HEK293 (cell line): ENCODE data around the gene FXYD3.
A peak's percentile ranks its signal among the peaks of the same experiment; 100 is the strongest.

Experiments
- BCL11A ChIP-seq: fragments of 450-650 bp; formaldehyde crosslinking; IDR thresholded peaks from 2 replicates; pipeline ENCODE4 v1.5.1; 2016; ENCODE audit warnings: low read depth, missing biosample characterization, missing genetic modification characterization
- GLIS2 ChIP-seq: fragments of 450-650 bp; formaldehyde crosslinking; IDR thresholded peaks from 2 replicates; pipeline ENCODE4 v1.5.1; 2016; ENCODE audit warnings: missing biosample characterization, missing genetic modification characterization
- MYNN ChIP-seq: fragments of 450-650 bp; formaldehyde crosslinking; IDR thresholded peaks from 2 replicates; pipeline ENCODE4 v1.5.1; 2016; ENCODE audit warnings: missing biosample characterization, missing genetic modification characterization, borderline replicate concordance
- MZF1 ChIP-seq: fragments of 450-650 bp; formaldehyde crosslinking; IDR thresholded peaks from 2 replicates; pipeline ENCODE4 v1.5.1; 2017; ENCODE audit warnings: missing biosample characterization, missing genetic modification characterization, borderline replicate concordance
- SP3 ChIP-seq: fragments of 450-650 bp; formaldehyde crosslinking; IDR thresholded peaks from 2 replicates; pipeline ENCODE4 v1.5.1; 2016; ENCODE audit warnings: missing biosample characterization, missing genetic modification characterization
- SP7 ChIP-seq: fragments of 450-650 bp; formaldehyde crosslinking; IDR thresholded peaks from 2 replicates; pipeline ENCODE4 v1.5.1; 2016; ENCODE audit warnings: missing biosample characterization, missing genetic modification characterization
- WT1 ChIP-seq: fragments of 450-650 bp; formaldehyde crosslinking; IDR thresholded peaks from 2 replicates; pipeline ENCODE4 v1.5.1; 2016; ENCODE audit warnings: missing biosample characterization, missing genetic modification characterization
- ZBTB20 ChIP-seq: fragments of 450-650 bp; formaldehyde crosslinking; IDR thresholded peaks from 2 replicates; pipeline ENCODE4 v1.5.1; 2016; ENCODE audit warnings: missing biosample characterization, missing genetic modification characterization
- ZNF23 ChIP-seq: fragments of 450-650 bp; formaldehyde crosslinking; IDR thresholded peaks from 2 replicates; pipeline ENCODE4 v1.5.1; 2016; ENCODE audit warnings: missing biosample characterization, missing genetic modification characterization, borderline replicate concordance
- ZNF24 ChIP-seq: fragments of 450-650 bp; formaldehyde crosslinking; IDR thresholded peaks from 2 replicates; pipeline ENCODE4 v1.5.1; 2016; ENCODE audit warnings: missing biosample characterization, missing genetic modification characterization
- ZNF341 ChIP-seq: fragments of 450-650 bp; formaldehyde crosslinking; IDR thresholded peaks from 2 replicates; pipeline ENCODE4; 2016; ENCODE audit warnings: low read depth, missing biosample characterization, missing genetic modification characterization
- ZNF416 ChIP-seq: fragments of 450-650 bp; formaldehyde crosslinking; IDR thresholded peaks from 2 replicates; pipeline ENCODE4 v1.5.1; 2016; ENCODE audit warnings: missing biosample characterization, missing genetic modification characterization
- ZNF549 ChIP-seq: fragments of 450-650 bp; IDR thresholded peaks from 2 replicates; pipeline ENCODE4 v1.5.1; 2018; ENCODE audit warnings: missing biosample characterization, missing genetic modification characterization, mild to moderate bottlenecking, inconsistent platforms, moderate library complexity
- ZNF626 ChIP-seq: fragments of 450-650 bp; sonication (Bioruptor Pico); formaldehyde crosslinking; IDR thresholded peaks from 2 replicates; pipeline ENCODE4 v1.5.1; 2018; ENCODE audit warnings: missing biosample characterization, missing genetic modification characterization, inconsistent platforms
- ZNF677 ChIP-seq: fragments of 450-650 bp; IDR thresholded peaks from 2 replicates; pipeline ENCODE4 v1.5.0; 2018; ENCODE audit warnings: missing biosample characterization, mild to moderate bottlenecking, missing genetic modification characterization, moderate library complexity
- ZNF776 ChIP-seq: fragments of 450-650 bp; formaldehyde crosslinking; IDR thresholded peaks from 2 replicates; pipeline ENCODE4 v1.5.0; 2017; ENCODE audit warnings: missing biosample characterization, missing genetic modification characterization, borderline replicate concordance
- TF ChIP-seq, protein P1 (sequence below): fragments of 450-650 bp; formaldehyde crosslinking; optimal IDR thresholded peaks from 2 replicates; pipeline ENCODE3; 2016; ENCODE audit warnings: missing biosample characterization, mild to moderate bottlenecking, missing genetic modification characterization
- TF ChIP-seq, protein P2 (sequence below): fragments of 450-650 bp; formaldehyde crosslinking; IDR thresholded peaks from 2 replicates; pipeline ENCODE4 v1.5.1; 2016; ENCODE audit warnings: missing biosample characterization, missing genetic modification characterization
- TF ChIP-seq, protein P3 (sequence below): fragments of 450-650 bp; formaldehyde crosslinking; IDR thresholded peaks from 2 replicates; pipeline ENCODE4 v1.5.1; 2016; ENCODE audit warnings: missing biosample characterization, missing genetic modification characterization
- TF ChIP-seq, protein P4 (sequence below): fragments of 450-650 bp; formaldehyde crosslinking; IDR thresholded peaks from 2 replicates; pipeline ENCODE4 v1.5.1; 2016; ENCODE audit warnings: missing biosample characterization, missing genetic modification characterization, borderline replicate concordance
- TF ChIP-seq, protein P5 (sequence below): fragments of 450-650 bp; formaldehyde crosslinking; IDR thresholded peaks from 2 replicates; pipeline ENCODE4 v1.5.1; 2016; ENCODE audit warnings: missing biosample characterization, missing genetic modification characterization
- TF ChIP-seq, protein P6 (sequence below): fragments of 450-650 bp; formaldehyde crosslinking; IDR thresholded peaks from 2 replicates; pipeline ENCODE4 v1.5.1; 2016; ENCODE audit warnings: missing biosample characterization, missing genetic modification characterization, low read depth

FXYD3 gene

DNA sequence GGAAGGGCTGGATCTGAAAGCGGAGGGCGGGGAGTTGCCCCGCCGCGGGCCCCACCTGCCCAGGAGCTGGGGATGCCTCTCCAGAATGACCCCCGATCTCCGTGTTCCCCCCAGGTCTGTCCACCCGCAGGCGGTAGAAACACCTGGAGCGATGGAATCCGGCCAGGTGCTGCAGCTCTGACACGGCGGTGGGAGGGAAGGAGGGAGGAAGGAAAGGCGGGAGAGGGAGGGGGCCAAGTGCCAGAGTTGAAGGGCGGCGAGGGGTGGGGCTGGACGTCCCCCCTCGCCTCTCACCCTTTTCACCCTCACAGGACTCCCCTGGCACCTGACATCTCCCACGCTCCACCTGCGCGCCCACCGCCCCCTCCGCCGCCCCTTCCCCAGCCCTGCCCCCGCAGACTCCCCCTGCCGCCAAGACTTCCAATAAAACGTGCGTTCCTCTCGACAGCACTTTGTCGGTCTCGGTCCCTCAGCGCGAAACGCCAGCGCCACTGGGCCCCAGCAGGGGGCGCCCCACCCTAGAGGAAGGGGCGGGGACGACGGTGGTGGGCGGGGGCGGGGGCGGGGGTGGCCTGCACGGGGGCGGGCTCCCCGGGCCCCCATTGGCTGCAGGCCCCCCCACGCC lies 27.1 kb downstream of the FXYD3 start (continued):
- TF ChIP-seq ZNF776 (tag by site-specific recombination), result no peak
- TF ChIP-seq, protein P1, sequence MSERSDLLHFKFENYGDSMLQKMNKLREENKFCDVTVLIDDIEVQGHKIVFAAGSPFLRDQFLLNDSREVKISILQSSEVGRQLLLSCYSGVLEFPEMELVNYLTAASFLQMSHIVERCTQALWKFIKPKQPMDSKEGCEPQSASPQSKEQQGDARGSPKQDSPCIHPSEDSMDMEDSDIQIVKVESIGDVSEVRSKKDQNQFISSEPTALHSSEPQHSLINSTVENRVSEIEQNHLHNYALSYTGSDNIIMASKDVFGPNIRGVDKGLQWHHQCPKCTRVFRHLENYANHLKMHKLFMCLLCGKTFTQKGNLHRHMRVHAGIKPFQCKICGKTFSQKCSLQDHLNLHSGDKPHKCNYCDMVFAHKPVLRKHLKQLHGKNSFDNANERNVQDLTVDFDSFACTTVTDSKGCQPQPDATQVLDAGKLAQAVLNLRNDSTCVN (tag by site-specific recombination), result no peak
- peak; percentile 21; the same call in 1 of the 2 replicates for TF ChIP-seq ZBTB20
- peak; percentile 100 for TF ChIP-seq ZNF341 (tag by site-specific recombination)
- no peak for TF ChIP-seq ZNF24 (tag by site-specific recombination)
- no peak for TF ChIP-seq ZNF549 (tag by site-specific recombination)
- no peak; the same call in 1 of the 2 replicates for TF ChIP-seq ZNF677 (tag by site-specific recombination)
- TF ChIP-seq, protein P2, sequence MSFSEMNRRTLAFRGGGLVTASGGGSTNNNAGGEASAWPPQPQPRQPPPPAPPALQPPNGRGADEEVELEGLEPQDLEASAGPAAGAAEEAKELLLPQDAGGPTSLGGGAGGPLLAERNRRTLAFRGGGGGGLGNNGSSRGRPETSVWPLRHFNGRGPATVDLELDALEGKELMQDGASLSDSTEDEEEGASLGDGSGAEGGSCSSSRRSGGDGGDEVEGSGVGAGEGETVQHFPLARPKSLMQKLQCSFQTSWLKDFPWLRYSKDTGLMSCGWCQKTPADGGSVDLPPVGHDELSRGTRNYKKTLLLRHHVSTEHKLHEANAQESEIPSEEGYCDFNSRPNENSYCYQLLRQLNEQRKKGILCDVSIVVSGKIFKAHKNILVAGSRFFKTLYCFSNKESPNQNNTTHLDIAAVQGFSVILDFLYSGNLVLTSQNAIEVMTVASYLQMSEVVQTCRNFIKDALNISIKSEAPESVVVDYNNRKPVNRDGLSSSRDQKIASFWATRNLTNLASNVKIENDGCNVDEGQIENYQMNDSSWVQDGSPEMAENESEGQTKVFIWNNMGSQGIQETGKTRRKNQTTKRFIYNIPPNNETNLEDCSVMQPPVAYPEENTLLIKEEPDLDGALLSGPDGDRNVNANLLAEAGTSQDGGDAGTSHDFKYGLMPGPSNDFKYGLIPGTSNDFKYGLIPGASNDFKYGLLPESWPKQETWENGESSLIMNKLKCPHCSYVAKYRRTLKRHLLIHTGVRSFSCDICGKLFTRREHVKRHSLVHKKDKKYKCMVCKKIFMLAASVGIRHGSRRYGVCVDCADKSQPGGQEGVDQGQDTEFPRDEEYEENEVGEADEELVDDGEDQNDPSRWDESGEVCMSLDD (tag by site-specific recombination), result peak; percentile 43; the same call in 1 of the 2 replicates
- 0 out of 2 replicates have a peak, but pooled peaks have one; percentile 24 for TF ChIP-seq BCL11A (tag by site-specific recombination)
- 0 out of 2 replicates have a peak, but pooled peaks have one; percentile 35 for TF ChIP-seq MZF1 (tag by site-specific recombination)
- TF ChIP-seq, protein P3, sequence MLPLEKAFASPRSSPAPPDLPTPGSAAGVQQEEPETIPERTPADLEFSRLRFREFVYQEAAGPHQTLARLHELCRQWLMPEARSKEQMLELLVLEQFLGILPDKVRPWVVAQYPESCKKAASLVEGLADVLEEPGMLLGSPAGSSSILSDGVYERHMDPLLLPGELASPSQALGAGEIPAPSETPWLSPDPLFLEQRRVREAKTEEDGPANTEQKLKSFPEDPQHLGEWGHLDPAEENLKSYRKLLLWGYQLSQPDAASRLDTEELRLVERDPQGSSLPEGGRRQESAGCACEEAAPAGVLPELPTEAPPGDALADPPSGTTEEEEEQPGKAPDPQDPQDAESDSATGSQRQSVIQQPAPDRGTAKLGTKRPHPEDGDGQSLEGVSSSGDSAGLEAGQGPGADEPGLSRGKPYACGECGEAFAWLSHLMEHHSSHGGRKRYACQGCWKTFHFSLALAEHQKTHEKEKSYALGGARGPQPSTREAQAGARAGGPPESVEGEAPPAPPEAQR (tag by site-specific recombination), result no peak
- TF ChIP-seq, protein P4, sequence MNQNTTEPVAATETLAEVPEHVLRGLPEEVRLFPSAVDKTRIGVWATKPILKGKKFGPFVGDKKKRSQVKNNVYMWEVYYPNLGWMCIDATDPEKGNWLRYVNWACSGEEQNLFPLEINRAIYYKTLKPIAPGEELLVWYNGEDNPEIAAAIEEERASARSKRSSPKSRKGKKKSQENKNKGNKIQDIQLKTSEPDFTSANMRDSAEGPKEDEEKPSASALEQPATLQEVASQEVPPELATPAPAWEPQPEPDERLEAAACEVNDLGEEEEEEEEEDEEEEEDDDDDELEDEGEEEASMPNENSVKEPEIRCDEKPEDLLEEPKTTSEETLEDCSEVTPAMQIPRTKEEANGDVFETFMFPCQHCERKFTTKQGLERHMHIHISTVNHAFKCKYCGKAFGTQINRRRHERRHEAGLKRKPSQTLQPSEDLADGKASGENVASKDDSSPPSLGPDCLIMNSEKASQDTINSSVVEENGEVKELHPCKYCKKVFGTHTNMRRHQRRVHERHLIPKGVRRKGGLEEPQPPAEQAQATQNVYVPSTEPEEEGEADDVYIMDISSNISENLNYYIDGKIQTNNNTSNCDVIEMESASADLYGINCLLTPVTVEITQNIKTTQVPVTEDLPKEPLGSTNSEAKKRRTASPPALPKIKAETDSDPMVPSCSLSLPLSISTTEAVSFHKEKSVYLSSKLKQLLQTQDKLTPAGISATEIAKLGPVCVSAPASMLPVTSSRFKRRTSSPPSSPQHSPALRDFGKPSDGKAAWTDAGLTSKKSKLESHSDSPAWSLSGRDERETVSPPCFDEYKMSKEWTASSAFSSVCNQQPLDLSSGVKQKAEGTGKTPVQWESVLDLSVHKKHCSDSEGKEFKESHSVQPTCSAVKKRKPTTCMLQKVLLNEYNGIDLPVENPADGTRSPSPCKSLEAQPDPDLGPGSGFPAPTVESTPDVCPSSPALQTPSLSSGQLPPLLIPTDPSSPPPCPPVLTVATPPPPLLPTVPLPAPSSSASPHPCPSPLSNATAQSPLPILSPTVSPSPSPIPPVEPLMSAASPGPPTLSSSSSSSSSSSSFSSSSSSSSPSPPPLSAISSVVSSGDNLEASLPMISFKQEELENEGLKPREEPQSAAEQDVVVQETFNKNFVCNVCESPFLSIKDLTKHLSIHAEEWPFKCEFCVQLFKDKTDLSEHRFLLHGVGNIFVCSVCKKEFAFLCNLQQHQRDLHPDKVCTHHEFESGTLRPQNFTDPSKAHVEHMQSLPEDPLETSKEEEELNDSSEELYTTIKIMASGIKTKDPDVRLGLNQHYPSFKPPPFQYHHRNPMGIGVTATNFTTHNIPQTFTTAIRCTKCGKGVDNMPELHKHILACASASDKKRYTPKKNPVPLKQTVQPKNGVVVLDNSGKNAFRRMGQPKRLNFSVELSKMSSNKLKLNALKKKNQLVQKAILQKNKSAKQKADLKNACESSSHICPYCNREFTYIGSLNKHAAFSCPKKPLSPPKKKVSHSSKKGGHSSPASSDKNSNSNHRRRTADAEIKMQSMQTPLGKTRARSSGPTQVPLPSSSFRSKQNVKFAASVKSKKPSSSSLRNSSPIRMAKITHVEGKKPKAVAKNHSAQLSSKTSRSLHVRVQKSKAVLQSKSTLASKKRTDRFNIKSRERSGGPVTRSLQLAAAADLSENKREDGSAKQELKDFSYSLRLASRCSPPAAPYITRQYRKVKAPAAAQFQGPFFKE, result no peak
- no peak for TF ChIP-seq MYNN (tag by site-specific recombination)
- TF ChIP-seq SP7 (tag by site-specific recombination), result peak; percentile 24
- TF ChIP-seq ZNF23 (tag by site-specific recombination), result no peak
- TF ChIP-seq, protein P5, sequence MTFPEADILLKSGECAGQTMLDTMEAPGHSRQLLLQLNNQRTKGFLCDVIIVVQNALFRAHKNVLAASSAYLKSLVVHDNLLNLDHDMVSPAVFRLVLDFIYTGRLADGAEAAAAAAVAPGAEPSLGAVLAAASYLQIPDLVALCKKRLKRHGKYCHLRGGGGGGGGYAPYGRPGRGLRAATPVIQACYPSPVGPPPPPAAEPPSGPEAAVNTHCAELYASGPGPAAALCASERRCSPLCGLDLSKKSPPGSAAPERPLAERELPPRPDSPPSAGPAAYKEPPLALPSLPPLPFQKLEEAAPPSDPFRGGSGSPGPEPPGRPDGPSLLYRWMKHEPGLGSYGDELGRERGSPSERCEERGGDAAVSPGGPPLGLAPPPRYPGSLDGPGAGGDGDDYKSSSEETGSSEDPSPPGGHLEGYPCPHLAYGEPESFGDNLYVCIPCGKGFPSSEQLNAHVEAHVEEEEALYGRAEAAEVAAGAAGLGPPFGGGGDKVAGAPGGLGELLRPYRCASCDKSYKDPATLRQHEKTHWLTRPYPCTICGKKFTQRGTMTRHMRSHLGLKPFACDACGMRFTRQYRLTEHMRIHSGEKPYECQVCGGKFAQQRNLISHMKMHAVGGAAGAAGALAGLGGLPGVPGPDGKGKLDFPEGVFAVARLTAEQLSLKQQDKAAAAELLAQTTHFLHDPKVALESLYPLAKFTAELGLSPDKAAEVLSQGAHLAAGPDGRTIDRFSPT (tag by site-specific recombination), result no peak; the same call in 1 of the 2 replicates
- TF ChIP-seq, protein P6, sequence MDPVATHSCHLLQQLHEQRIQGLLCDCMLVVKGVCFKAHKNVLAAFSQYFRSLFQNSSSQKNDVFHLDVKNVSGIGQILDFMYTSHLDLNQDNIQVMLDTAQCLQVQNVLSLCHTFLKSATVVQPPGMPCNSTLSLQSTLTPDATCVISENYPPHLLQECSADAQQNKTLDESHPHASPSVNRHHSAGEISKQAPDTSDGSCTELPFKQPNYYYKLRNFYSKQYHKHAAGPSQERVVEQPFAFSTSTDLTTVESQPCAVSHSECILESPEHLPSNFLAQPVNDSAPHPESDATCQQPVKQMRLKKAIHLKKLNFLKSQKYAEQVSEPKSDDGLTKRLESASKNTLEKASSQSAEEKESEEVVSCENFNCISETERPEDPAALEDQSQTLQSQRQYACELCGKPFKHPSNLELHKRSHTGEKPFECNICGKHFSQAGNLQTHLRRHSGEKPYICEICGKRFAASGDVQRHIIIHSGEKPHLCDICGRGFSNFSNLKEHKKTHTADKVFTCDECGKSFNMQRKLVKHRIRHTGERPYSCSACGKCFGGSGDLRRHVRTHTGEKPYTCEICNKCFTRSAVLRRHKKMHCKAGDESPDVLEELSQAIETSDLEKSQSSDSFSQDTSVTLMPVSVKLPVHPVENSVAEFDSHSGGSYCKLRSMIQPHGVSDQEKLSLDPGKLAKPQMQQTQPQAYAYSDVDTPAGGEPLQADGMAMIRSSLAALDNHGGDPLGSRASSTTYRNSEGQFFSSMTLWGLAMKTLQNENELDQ, result no peak
- peak; percentile 66 for TF ChIP-seq GLIS2 (tag by site-specific recombination)
- peak; percentile 95 for TF ChIP-seq SP3
- TF ChIP-seq ZNF416, result no peak
- peak; percentile 83 for TF ChIP-seq WT1
- no peak for TF ChIP-seq ZNF626 (tag by site-specific recombination)
- TF ChIP-seq, all 188 proteins: peak for 43
